Fibroblast of lung (primary cell): ENCODE results near the gene ZBTB9.
A peak's percentile ranks its signal among the peaks of the same experiment; 100 is the strongest.

Experiments used
- CTCF ChIP-seq, 2 donors: IDR thresholded peaks in 1 of 2; conservative IDR thresholded peaks in 1 of 2; 1 replicate in 1 of 2; 2 replicates in 1 of 2; pipeline ENCODE4 v1.5.1; 2011 to 2012; ENCODE audit warnings: low read length in 2 of 2, control low read depth in 1 of 2, inconsistent platforms in 1 of 2, low read depth in 1 of 2, mild to moderate bottlenecking in 1 of 2
- EZH2 ChIP-seq: IDR thresholded peaks from 2 replicates; pipeline ENCODE4 v1.5.1; 2012; ENCODE audit warnings: low read length, control low read depth, mild to moderate bottlenecking; ENCODE audit errors: missing control alignments

- peak; percentile 6 to 32 for TF ChIP-seq CTCF (conservative IDR thresholded peaks at IDR 0.05 in 1 of 2, IDR thresholded peaks at IDR 0.05 in 1 of 2; ENCODE audit: low read depth in 1 of 2, low read length in 2 of 2)
- TF ChIP-seq EZH2, result no peak
Measured at GRCh38 chr6:33428224-33428965, 26.0 kb upstream of the ZBTB9 start.
